ENCODE results near the gene QRICH1.

DNA sequence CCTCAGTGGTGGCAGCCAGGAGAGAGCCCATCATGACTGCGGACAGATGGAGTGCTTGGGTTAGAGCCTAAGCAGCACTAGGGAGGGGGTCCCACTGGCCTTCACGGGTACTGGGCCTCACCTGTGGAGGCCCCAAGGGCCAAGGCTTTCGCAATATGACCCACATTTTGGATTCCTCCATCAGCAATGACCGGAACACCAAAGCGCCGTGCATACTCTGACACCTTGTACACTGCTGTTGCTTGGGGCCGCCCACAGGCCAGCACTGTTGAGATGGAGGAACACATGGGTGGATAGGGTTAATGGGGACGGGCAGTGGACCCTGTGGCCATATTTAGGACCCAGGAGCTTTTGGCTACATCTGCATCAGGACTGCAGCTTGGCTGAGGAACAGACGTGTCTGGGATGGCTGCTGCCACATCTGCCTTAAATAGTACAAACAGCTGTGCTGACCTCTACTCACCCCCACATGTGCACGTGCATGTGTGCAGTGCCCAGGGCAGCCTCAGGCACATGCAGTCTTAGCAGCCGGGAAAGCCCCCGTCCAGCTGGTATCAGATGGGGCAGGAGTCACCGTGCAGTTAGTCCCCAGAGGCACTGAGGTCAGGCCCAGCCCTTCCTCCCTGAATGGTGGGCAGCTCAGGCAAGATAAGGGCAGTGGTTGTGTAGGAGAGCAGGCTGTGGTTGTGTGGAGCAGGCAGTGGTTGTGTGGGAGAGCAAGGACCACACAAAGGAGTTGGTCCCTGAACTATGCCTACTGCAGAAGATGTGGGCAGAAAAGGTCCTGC, 68.7 kb downstream of the QRICH1 start:
- no peak for TF ChIP-seq POLR2A (IDR thresholded peaks at IDR 0.05)
- no peak for TF ChIP-seq CTCF (IDR thresholded peaks at IDR 0.05 in 4 of 5, conservative IDR thresholded peaks at IDR 0.05 in 1 of 5)

All from gastrocnemius medialis (tissue), 4 donors.